IMR-90 (cell line): ENCODE data around the gene ALOX15B. TPM values are rescaled to one million over a fixed set of nuclear protein-coding genes. Genes with fewer than 3 reads are reported as not detected.

Source experiments
- MXI1 ChIP-seq: IDR thresholded peaks from 2 replicates; pipeline ENCODE4 v1.6.1; 2012; ENCODE audit warnings: low read depth, mild to moderate bottlenecking, low read length, moderate library complexity, borderline replicate concordance
- RAD21 ChIP-seq: IDR thresholded peaks from 2 replicates; pipeline ENCODE4 v1.6.1; 2012; ENCODE audit warnings: low read length, improper control_type of control experiment
- RFX5 ChIP-seq: IDR thresholded peaks from 2 replicates; pipeline ENCODE4 v1.8.0; 2012; ENCODE audit warnings: low read depth, mild to moderate bottlenecking, low read length, moderate library complexity
- SMC3 ChIP-seq: fragments of 150-350 bp; IDR thresholded peaks from 2 replicates; pipeline ENCODE4 v1.6.1; 2016; ENCODE audit warnings: low read depth, mild to moderate bottlenecking, antibody characterized with exemption, low read length, moderate library complexity
- USF2 ChIP-seq: fragments of 150-350 bp; IDR thresholded peaks from 2 replicates; pipeline ENCODE4 v1.6.1; 2017; ENCODE audit warnings: mild to moderate bottlenecking, antibody characterized with exemption, low read length, low read depth
- polyA plus RNA-seq, 3 experiments: library from polyadenylated mRNA; depleted of rRNA; stranded (reverse); fragments of >200 nt; gene quantifications; 2 replicates each; pipeline ENCODE4 v1.2.3, GENCODE V29; 2012; ENCODE audit warnings: low replicate concordance in 1 of 3
- total RNA-seq: library from RNA; depleted of rRNA; stranded (reverse); fragments of >200 nt; gene quantifications from 2 replicates; pipeline ENCODE4 v1.2.3, GENCODE V29; 2012

ALOX15B gene
- total and polyA plus RNA-seq, 2 of the 4 experiments (the other 2 are of a cell fraction) = not detected

GRCh38 chr17:8073627-8074484 is 35.0 kb downstream of the ALOX15B start (continued):
- no peak for TF ChIP-seq USF2
- TF ChIP-seq RFX5 = no peak
- peak; percentile 39; the same call in 1 of the 2 replicates for TF ChIP-seq SMC3
- peak; percentile 37 for TF ChIP-seq RAD21
- no peak for TF ChIP-seq MXI1
